AG10803 (cell line): Measurements from ENCODE around the gene MTMR11.

ENCODE experiments used
- DNase-seq: peaks from one replicate; pipeline ENCODE4 v3.0.0; 2010; ENCODE audit warnings: low read depth
- H3K4me3 ChIP-seq: 2 replicates; pipeline ENCODE4 v1.5.1; 2011; ENCODE audit warnings: mild to moderate bottlenecking, low read length, control low read depth
- TF ChIP-seq, protein P1 (sequence below): conservative IDR thresholded peaks from 2 replicates; pipeline ENCODE4 v1.5.1; 2011; ENCODE audit warnings: mild to moderate bottlenecking, low read length, control low read depth, inconsistent platforms

MTMR11 gene

DNA sequence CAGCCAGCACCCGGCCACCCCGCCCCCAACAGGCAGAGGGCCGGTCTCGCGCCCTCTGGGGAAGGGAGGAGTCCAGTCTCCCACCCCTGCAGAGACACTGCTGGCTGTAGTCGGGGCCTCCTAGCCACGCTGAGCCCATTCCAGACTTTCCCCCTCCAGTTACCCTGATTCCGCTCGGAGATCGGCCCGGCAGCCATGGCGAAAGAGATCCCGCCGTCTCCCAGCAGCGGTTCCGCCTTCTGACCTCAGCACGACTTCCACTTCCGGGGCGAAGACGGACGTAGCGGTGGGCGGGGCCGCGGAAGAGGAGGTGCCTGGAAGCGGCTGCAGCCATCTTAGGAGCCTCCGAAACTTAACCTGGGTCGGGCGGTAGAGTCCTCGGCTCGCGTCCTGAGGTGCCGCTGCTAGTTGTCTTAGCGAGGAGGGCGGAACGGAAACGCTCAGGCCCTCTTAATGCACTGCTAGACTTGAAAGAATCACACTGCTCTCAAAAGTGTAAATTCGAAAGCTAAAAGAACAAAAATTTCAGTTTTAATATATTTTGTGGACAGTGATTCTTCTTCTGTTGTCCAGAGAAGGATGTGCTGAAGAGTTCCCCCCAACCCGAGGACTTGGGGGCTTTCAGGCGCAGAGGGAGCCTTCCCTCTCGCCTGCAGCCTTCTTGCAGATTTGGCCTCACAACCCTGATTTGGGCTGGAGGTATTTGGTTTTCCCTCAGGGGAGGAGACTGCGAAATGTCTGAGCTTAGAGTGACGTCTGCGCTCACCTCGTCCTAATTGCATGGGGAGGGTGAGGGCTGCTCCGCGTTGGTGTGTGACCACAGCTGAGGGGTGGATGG lies 8.9 kb downstream of the MTMR11 start, which contains the start of gene SF3B4:
Gene SF3B4, minus strand, starts transcription at position 241 of the 838 bp plus-strand sequence. Its CDS starts 44 bp downstream, at position 197.
- H3K4me3 ChIP-seq: peak within 1 kb of the TSS; percentile 95
- DNase-seq: peak; percentile 91
- TF ChIP-seq, protein P1, sequence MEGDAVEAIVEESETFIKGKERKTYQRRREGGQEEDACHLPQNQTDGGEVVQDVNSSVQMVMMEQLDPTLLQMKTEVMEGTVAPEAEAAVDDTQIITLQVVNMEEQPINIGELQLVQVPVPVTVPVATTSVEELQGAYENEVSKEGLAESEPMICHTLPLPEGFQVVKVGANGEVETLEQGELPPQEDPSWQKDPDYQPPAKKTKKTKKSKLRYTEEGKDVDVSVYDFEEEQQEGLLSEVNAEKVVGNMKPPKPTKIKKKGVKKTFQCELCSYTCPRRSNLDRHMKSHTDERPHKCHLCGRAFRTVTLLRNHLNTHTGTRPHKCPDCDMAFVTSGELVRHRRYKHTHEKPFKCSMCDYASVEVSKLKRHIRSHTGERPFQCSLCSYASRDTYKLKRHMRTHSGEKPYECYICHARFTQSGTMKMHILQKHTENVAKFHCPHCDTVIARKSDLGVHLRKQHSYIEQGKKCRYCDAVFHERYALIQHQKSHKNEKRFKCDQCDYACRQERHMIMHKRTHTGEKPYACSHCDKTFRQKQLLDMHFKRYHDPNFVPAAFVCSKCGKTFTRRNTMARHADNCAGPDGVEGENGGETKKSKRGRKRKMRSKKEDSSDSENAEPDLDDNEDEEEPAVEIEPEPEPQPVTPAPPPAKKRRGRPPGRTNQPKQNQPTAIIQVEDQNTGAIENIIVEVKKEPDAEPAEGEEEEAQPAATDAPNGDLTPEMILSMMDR: no peak

DNA sequence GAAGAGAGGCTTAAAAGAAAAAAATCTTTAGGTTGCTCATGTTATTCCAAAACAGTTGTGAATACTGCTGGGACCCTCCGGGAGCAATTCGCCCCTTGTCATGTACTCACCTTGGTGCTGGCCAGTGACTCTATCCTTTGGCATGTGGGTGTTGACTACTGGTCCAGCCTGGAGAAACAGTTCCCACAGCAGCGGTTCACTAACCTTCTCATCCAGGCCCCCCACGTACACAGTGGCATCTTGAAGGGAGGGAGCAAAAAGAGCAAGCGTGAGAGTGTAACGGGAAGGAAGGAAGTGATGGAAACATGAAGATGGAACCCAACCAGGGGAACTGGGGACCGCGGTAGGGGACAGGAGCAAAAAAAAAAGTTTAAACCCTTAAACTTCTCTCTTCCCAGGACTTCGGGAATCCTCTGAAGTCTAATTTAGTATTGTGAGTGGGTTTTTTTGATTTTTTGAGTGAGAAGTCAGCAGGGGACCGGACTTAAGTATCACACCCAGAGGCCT lies 9.6 kb downstream of the MTMR11 start:
- TF ChIP-seq, protein P1: no peak
- DNase-seq: no peak

GRCh38 chr1:149926296-149926695 lies 10.4 kb downstream of the MTMR11 start:
- peak overlapping the region; percentile 95 for H3K4me3 ChIP-seq

More for the DNA sequence above, 9.6 kb downstream of the MTMR11 start:
- H3K4me3 ChIP-seq: peak overlapping the region; percentile 95

DNA sequence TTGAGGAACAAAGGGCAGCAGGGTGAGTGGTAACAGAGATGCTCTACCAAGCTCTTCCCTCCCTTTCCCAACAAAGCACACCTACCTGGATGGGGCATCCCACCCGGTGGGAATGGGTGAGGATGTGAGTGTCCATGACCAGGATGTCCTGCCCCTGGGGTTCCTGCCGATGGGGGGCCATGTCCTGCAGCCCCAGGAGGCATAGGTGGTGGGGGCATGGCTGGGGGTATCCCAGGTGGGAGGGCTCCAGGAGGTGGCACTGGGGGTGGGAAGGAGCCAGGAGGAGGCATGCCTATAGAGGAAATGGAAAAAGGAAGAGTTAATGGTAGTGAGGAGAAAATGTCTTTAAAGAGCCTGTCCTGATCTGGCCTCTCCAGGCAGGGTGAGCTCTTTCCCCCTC lies 10.9 kb downstream of the MTMR11 start:
- TF ChIP-seq, protein P1: no peak
- no peak for DNase-seq
- H3K4me3 ChIP-seq: no peak overlapping the region

More at GRCh38 chr1:149926296-149926695, 10.4 kb downstream of the MTMR11 start:
- DNase-seq: no peak
- TF ChIP-seq, protein P1: no peak

- TF ChIP-seq, protein P1: no peak
- DNase-seq: no peak
- no peak overlapping the region for H3K4me3 ChIP-seq
These were observed 11.3 kb downstream of the MTMR11 start for GRCh38 chr1:149925345-149925744.

DNA sequence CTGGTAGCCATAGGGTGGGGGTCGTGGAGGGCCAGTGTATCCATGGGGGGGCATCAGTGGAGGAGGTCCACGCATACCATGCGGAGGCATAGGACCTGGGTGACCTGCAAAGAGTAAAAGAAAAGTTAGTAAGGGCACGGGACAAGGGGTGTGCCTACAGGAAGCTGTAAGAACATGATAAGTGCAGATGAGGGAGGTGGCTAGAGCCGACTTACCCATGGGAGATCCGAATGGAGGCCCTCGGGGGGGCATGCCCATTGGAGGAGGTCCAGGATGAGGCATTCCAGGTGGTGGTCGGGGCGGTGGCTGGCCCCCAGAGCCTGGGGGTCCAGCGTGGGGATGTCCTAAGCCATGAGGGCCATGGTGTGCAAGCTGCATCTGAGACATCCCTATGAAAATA lies 13.1 kb downstream of the MTMR11 start:
- TF ChIP-seq, protein P1: no peak
- no peak for DNase-seq
- H3K4me3 ChIP-seq: no peak overlapping the region

- peak; percentile 65 for DNase-seq
- TF ChIP-seq, protein P1: no peak
- H3K4me3 ChIP-seq: peak within 1 kb of the TSS; percentile 82
These were observed 19.0 kb downstream of the MTMR11 start, which contains the start of gene SV2A for GRCh38 chr1:149917571-149918144. Gene SV2A (minus strand): TSS chr1:149917844. CDS start chr1:149913840, 4,004 bp downstream.
